LNCaP clone FGC (cell line): ENCODE results near the gene NOD2.
A peak's percentile ranks its signal among the peaks of the same experiment; 100 is the strongest.

Experiments used
- DNase-seq: peaks from one replicate; pipeline ENCODE4 v3.0.0-alpha.2; 2011; ENCODE audit warnings: low read depth
- H3K4me3 ChIP-seq: 2 replicates; pipeline ENCODE4 v1.5.1; 2011; ENCODE audit warnings: mild to moderate bottlenecking, low read depth, low read length, control low read depth
- TF ChIP-seq, protein P1 (sequence below): IDR thresholded peaks from 2 replicates; pipeline ENCODE4 v1.5.1; 2012; ENCODE audit warnings: mild to moderate bottlenecking; ENCODE audit not compliant: control insufficient read depth, insufficient read depth; ENCODE audit errors: extremely low read depth

Gene NOD2

DNA sequence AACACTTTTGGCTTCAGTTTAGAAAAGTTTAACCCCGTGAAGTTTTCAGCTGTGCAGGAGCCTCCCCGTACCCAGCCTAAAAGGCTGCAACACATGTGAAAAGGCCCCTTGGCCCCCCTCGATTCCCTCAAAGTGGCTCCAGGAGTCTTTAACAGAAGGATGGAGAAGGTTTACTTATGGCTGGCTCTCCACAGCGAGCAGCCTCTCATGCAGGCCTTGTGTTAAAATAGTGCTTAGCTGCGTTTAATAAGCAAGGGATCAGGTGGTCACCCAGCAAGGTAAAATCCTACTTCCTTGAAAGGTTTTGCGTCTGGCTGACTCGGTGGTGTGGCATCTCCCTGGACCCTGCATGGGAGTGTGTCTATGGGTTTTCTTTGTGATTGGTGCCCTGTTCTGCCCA lies 40.1 kb downstream of the NOD2 start:
- no peak overlapping the region for H3K4me3 ChIP-seq
- TF ChIP-seq, protein P1, sequence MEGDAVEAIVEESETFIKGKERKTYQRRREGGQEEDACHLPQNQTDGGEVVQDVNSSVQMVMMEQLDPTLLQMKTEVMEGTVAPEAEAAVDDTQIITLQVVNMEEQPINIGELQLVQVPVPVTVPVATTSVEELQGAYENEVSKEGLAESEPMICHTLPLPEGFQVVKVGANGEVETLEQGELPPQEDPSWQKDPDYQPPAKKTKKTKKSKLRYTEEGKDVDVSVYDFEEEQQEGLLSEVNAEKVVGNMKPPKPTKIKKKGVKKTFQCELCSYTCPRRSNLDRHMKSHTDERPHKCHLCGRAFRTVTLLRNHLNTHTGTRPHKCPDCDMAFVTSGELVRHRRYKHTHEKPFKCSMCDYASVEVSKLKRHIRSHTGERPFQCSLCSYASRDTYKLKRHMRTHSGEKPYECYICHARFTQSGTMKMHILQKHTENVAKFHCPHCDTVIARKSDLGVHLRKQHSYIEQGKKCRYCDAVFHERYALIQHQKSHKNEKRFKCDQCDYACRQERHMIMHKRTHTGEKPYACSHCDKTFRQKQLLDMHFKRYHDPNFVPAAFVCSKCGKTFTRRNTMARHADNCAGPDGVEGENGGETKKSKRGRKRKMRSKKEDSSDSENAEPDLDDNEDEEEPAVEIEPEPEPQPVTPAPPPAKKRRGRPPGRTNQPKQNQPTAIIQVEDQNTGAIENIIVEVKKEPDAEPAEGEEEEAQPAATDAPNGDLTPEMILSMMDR, result no peak
- DNase-seq, result no peak

DNA sequence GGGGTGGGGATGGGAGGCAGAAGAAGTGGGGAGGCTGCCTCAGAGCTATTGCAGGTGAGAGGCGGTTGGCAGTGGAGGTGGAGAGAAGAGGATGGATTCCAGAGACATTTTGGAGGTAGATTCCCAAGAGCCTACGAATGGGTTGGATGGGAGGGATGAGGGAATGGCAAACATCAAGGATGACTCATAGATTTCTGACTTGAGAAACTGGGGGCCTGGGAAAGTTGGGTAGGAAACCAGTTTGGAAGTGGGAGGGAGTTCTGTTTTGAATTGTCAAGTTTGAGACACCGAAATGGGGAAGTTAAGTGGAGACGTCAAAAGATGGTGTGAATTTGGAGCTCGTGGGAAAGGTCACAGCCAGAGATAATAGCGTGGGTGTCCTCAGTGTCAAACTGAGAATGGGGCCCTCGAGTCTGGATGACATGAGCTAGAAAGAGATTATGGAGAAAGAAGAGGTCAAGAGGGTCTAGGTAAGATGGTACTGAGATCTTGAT lies 42.3 kb downstream of the NOD2 start:
- no peak overlapping the region for H3K4me3 ChIP-seq
- TF ChIP-seq, protein P1, result no peak
- DNase-seq, result no peak

DNA sequence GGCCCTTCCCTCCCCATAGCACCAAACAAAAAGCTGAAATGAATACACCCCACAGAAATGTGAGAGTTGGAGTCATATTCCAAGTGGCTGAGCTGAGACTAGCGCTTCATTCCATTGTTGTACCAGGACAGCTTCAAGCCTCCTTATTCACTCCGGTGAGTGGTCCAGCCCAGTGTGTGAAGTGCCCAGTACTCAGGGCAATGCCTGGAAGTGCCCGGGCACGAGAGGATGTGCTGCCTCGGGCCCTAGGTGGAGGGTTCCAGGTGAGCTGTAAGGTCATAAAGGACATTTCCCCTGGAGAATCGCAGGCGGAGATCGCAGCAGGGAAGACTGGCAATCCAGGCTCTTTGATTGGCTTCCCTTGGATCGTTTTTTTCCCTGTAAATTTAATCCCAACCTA lies 43.0 kb downstream of the NOD2 start:
- H3K4me3 ChIP-seq, result no peak overlapping the region
- no peak for DNase-seq
- TF ChIP-seq, protein P1, result no peak

DNA sequence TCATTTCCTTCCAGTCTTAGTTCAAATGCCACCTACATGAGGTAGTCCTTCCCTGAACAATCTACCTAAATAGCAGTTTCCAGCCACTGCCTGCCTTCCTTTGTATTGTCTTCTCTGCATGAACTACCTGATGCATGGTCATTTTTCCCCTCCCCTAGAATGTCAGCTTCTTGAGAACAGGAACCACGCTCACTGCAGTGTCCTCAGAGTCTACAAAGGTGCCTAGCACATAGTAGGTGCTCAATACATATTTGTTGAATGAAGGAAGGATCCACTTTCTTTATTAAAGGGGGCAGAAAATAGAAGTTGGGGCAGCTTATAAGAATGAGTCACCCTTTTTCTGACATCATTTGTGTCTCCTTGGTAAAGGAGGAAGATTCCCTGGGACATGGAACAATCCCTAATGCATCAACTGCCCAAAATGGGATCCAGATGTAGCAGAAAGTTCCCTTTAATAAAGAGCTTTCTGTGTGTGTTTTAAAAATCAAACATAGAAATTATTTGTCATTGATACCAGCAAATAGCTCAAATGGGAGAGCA lies 44.1 kb downstream of the NOD2 start:
- no peak for DNase-seq
- H3K4me3 ChIP-seq, result no peak overlapping the region
- TF ChIP-seq, protein P1, result no peak

DNA sequence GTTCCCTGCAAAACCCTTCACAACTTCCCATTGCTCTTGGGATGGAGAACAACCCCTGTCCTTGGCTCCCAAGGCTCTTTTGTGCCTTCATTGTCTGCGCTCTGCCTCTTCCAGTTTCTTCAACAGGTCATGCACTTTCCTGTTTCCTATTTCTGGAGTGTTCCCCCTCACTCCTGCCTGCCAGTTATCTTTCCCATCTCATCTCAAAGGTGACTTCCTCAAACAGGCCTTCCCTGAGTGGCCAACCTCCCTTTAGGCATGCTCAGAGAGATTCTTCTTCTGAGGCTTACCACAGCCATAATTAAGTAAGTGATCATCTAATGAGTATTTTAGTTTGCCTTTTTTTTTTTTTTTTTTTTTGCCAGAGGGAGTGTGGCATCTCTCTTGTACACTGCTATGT lies 45.6 kb downstream of the NOD2 start:
- no peak for DNase-seq
- H3K4me3 ChIP-seq, result no peak overlapping the region
- TF ChIP-seq, protein P1, result no peak

DNA sequence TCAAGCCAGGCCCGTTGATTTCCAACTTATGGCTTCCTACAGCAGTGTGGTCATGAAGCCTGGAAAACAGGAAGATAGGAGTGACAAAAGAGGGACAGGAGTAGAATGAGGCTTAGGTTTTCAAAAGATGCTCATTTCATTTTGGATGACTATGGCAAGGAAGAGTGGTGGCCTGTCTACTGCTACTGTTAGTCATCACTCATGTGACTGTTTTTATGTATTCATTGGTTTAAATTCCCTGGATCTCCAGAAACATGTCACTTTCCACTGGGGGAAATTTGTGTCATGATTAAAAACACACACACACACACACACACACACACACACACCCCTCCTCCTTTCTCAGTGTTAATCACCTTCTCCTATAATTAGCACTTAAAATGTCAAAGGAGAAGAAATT lies 47.3 kb downstream of the NOD2 start:
- peak overlapping the region; percentile 43 for H3K4me3 ChIP-seq
- TF ChIP-seq, protein P1, result no peak
- no peak for DNase-seq

DNA sequence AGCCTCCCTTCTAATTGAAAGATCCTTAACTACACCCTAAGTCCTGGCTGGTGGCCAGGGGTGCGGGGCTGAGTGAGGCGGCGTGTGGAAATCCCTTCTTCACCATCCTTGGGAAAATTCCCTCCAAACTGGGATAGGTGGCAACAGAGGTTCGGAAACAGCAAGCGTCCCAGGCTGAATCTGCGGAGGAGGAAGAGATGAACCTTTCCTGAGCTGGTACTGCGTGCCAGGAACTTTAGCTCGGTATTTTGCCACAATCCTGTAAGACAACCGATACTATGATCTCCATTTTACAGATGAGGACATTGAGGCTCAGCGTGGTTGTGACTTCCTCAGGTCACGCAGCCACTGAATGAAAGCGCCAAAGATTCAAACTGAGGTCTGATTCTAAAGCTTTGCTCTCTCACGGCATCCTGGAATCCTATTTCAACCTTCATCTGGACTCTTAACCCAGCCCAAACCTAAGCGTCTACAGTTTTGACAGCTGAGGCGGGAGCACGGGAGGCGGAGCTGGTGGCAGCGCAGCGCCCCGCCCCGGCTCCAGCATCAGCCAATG lies 47.9 kb downstream of the NOD2 start:
- peak overlapping the region; percentile 43 for H3K4me3 ChIP-seq
- no peak for DNase-seq
- TF ChIP-seq, protein P1, result no peak
